ENCODE data around the gene E2F2.
"Not testable (repeated sequence)": the region's sequence is repeated elsewhere in the genome, so short reads cannot be mapped to it uniquely, and the experiment has no call there.

E2F2 gene

DNA sequence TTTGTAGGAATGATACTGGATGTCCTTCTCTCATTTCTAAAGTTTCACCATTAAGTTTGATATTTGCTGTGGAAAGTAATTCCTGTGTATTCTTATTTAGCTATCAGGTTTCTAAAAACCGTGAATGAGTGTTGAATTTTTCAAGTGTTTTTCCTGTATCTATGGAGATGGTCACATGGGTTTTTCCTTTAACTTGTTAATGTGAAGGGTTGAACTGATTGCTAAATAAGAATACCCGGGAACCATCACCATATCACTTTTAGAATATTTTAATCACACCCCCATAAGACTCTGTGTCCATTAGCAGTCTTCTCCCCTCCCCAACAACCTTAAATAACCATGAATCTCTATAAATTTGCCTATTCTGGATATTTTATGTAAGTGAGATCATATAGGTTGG lies 30.6 kb downstream of the E2F2 start:
- DNase-seq: no peak
- H3K36me3 ChIP-seq: no peaks in the 10 kb centered on the region
- TF ChIP-seq, protein P1, sequence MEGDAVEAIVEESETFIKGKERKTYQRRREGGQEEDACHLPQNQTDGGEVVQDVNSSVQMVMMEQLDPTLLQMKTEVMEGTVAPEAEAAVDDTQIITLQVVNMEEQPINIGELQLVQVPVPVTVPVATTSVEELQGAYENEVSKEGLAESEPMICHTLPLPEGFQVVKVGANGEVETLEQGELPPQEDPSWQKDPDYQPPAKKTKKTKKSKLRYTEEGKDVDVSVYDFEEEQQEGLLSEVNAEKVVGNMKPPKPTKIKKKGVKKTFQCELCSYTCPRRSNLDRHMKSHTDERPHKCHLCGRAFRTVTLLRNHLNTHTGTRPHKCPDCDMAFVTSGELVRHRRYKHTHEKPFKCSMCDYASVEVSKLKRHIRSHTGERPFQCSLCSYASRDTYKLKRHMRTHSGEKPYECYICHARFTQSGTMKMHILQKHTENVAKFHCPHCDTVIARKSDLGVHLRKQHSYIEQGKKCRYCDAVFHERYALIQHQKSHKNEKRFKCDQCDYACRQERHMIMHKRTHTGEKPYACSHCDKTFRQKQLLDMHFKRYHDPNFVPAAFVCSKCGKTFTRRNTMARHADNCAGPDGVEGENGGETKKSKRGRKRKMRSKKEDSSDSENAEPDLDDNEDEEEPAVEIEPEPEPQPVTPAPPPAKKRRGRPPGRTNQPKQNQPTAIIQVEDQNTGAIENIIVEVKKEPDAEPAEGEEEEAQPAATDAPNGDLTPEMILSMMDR (IDR thresholded peaks at IDR 0.05; ENCODE audit: low read depth, low read length): no peak
- H3K4me3 ChIP-seq (ENCODE audit: low read depth, low read length): no peak overlapping the region
- no peaks in the 10 kb centered on the region for H3K4me1 ChIP-seq
- H3K27me3 ChIP-seq: no peaks in the 10 kb centered on the region
- no peaks in the 10 kb centered on the region for H3K9me3 ChIP-seq

DNA sequence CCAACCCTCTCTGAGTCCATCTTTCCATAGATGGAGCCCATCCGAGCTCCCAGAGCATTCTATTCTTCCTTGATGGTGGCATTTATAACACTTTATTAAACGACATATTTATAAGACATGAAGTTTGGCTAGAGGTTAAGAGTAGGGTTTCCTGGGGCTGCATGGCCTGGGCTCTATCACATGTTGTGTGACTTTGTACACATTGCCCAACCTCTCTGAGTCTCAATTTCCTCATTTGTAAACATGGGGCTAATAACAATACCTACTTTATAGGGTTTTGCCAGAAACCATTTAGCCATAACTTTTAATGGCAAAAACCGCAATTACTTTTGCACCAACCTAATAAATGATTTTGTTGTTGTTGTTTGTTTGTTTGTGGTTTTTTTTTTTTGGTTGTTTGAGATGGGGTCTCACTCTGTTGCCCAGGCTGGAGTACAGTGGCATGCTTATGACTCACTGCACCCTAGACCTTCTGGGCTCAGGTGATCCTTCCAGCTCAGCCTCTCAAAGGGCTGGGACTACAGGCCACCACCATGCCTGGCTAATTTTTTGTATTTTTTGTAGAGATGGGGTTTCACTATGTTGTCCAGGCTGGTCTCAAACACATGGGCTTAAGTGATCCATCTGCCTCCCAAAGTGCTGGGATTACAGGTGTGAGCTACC lies 33.1 kb downstream of the E2F2 start:
- H3K4me3 ChIP-seq (ENCODE audit: low read depth, low read length): no peak overlapping the region

GRCh38 chr1:23496490-23497181 lies 34.4 kb downstream of the E2F2 start:
- DNase-seq: no peak
- Histone ChIP-seq H3K9me3 (no peaks in the 10 kb centered on the region), H3K36me3 (no peaks in the 10 kb centered on the region), H3K27me3 (no peaks in the 10 kb centered on the region), H3K4me1 (no peaks in the 10 kb centered on the region), H3K4me3 (ENCODE audit: low read depth, low read length) (no peak overlapping the region)
- TF ChIP-seq, protein P1 (IDR thresholded peaks at IDR 0.05; ENCODE audit: low read depth, low read length): no peak

More for the DNA sequence above, 33.1 kb downstream of the E2F2 start:
- Histone ChIP-seq H3K9me3 (no peaks in the 10 kb centered on the region), H3K4me1 (no peaks in the 10 kb centered on the region), H3K27me3 (no peaks in the 10 kb centered on the region), H3K36me3 (no peaks in the 10 kb centered on the region)
- TF ChIP-seq, protein P1 (IDR thresholded peaks at IDR 0.05; ENCODE audit: low read depth, low read length): no peak
- no peak for DNase-seq

DNA sequence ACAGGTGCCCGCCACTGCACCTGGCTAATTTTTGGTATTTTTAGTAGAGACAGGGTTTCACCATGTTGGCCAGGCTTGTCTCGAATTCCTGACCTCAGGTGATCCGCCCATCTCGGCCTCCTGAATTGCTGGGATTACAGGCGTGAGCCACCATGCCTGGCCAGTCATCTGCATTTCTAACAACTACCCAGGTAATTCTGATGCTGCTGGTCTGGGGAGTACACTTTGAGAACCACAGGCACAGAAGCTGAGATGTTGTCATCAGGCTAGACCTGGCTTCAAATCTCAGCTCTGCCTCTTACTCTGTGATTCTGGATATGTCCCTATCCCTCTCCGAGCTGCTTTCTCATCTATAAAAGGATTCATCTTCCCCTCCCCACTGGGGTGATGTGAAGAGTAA lies 36.2 kb downstream of the E2F2 start:
- not testable (repeated sequence) for DNase-seq; H3K4me1 ChIP-seq; H3K36me3 ChIP-seq; H3K27me3 ChIP-seq; H3K9me3 ChIP-seq; H3K4me3 ChIP-seq (ENCODE audit: low read depth, low read length)

GRCh38 chr1:23492776-23493175 lies 38.3 kb downstream of the E2F2 start:
- H3K27me3 ChIP-seq; H3K4me1 ChIP-seq; H3K36me3 ChIP-seq; H3K4me3 ChIP-seq (ENCODE audit: low read depth, low read length); DNase-seq; H3K9me3 ChIP-seq: not testable (repeated sequence)

DNA sequence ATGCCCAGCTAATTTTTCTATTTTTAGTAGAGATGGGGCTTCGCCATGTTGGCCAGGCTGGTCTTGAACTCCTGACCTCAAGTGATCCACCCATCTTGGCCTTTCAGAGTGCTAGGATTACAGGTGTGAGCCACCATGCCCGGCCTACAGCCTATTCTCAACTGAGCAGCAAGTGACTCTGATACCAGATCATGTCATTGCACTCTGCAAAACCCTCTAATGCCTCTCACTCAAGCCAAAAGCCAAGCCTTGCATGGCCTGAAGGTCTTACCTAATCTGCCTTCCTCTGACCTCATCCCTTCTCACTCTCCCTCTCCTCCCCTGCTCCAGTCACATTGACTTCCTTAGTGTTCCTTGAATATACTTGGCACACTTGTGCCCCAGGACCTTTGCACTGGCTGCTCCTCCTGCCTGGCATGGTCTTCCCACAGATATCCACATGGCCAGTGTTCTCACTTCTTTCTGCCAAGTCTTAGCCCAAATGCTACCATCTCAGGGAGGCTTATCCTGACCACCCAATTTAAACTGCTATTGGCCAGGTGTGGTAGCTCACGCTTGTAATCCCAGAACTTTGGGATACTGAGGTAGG lies 38.8 kb downstream of the E2F2 start:
- no peaks in the 10 kb centered on the region for H3K27me3 ChIP-seq
- TF ChIP-seq, protein P1 (IDR thresholded peaks at IDR 0.05; ENCODE audit: low read depth, low read length): no peak
- H3K9me3 ChIP-seq: no peaks in the 10 kb centered on the region
- DNase-seq: no peak
- no peaks in the 10 kb centered on the region for H3K36me3 ChIP-seq
- H3K4me1 ChIP-seq: no peaks in the 10 kb centered on the region
- H3K4me3 ChIP-seq (ENCODE audit: low read depth, low read length): no peak overlapping the region

GRCh38 chr1:23489842-23490241 lies 41.2 kb downstream of the E2F2 start:
- Histone ChIP-seq H3K36me3 (no peaks in the 10 kb centered on the region), H3K27me3 (no peaks in the 10 kb centered on the region), H3K4me1 (no peaks in the 10 kb centered on the region), H3K9me3 (no peaks in the 10 kb centered on the region), H3K4me3 (ENCODE audit: low read depth, low read length) (no peak overlapping the region)
- DNase-seq: no peak
- TF ChIP-seq, protein P1 (IDR thresholded peaks at IDR 0.05; ENCODE audit: low read depth, low read length): no peak
